K562 (cell line): ENCODE results near the gene ADGRG1. TPM values are rescaled to one million over a fixed set of nuclear protein-coding genes. Genes with fewer than 3 reads are reported as not detected.

Experiments
- CBX1 ChIP-seq: sonication (generic); IDR thresholded peaks from 2 replicates; pipeline ENCODE4 v1.6.1; 2016; ENCODE audit warnings: antibody characterized with exemption, low read depth, mild to moderate bottlenecking
- CCAR2 ChIP-seq: fragments of 200-400 bp; formaldehyde crosslinking; IDR thresholded peaks from 2 replicates; pipeline ENCODE4 v1.6.1; 2017; ENCODE audit warnings: mild to moderate bottlenecking, low read depth, low read length
- ERF ChIP-seq: fragments of 450-650 bp; formaldehyde crosslinking; IDR thresholded peaks from 2 replicates; pipeline ENCODE4 v1.4.0; 2020; ENCODE audit warnings: mild to moderate bottlenecking, mixed read lengths
- HBP1 ChIP-seq: fragments of 450-650 bp; formaldehyde crosslinking; IDR thresholded peaks from 2 replicates; pipeline ENCODE4 v1.4.0; 2022; ENCODE audit warnings: missing genetic modification characterization
- KDM4B ChIP-seq, 2 experiments: fragments of 450-650 bp in 1 of 2; sonication (generic) in 1 of 2; IDR thresholded peaks; 2 replicates each; pipeline ENCODE4 v1.6.1; 2016 to 2017; ENCODE audit warnings: borderline replicate concordance in 2 of 2, antibody characterized with exemption in 1 of 2, low read depth in 1 of 2, mild to moderate bottlenecking in 1 of 2
- LARP7 ChIP-seq: fragments of 450-650 bp; IDR thresholded peaks from 2 replicates; pipeline ENCODE4 v1.6.1; 2016
- NCOR1 ChIP-seq: fragments of 450-650 bp; IDR thresholded peaks from 2 replicates; pipeline ENCODE4 v1.6.1; 2016; ENCODE audit warnings: mild to moderate bottlenecking, moderate library complexity
- POLR2H ChIP-seq: IDR thresholded peaks from 2 replicates; pipeline ENCODE4 v1.6.1; 2016; ENCODE audit warnings: missing genetic modification characterization, low read depth, mild to moderate bottlenecking, control low read depth, missing compliant biosample characterization, moderate library complexity
- SIN3A ChIP-seq, 2 experiments: fragments of 150-350 bp in 1 of 2; IDR thresholded peaks; 2 replicates each; pipeline ENCODE4 v1.6.1; 2011 to 2016; ENCODE audit warnings: borderline replicate concordance in 2 of 2, low read depth in 2 of 2, low read length in 2 of 2, mild to moderate bottlenecking in 2 of 2, moderate library complexity in 2 of 2; ENCODE audit not compliant: control insufficient read depth in 1 of 2
- SRF ChIP-seq, 2 experiments: fragments of 250-450, 450-650 bp in 1 of 2; sonication (Bioruptor Pico) in 1 of 2; sonication (generic) in 1 of 2; formaldehyde crosslinking; IDR thresholded peaks; 2 replicates each; pipeline versions ENCODE4 v1.5.0 to v1.5.1; 2020 to 2022; ENCODE audit warnings: mild to moderate bottlenecking in 1 of 2, missing genetic modification reagents in 1 of 2
- TEAD4 ChIP-seq, 2 experiments: sonication (generic) in 1 of 2; formaldehyde crosslinking in 1 of 2; IDR thresholded peaks; 2 replicates each; pipeline versions ENCODE4 v1.6.1 to v1.8.0; 2012 to 2022; ENCODE audit warnings: borderline replicate concordance in 1 of 2, inconsistent platforms in 1 of 2, low read length in 1 of 2, mild to moderate bottlenecking in 1 of 2, missing genetic modification reagents in 1 of 2
- THRB ChIP-seq: fragments of 450-650 bp; formaldehyde crosslinking; conservative IDR thresholded peaks from 2 replicates; pipeline ENCODE4 v1.4.0; 2022; ENCODE audit warnings: mild to moderate bottlenecking, missing genetic modification characterization
- WHSC1 ChIP-seq: IDR thresholded peaks from one replicate; pipeline ENCODE4 v1.6.1; 2012; ENCODE audit warnings: low read length, control low read depth, inconsistent platforms
- polyA plus RNA-seq, 8 experiments: library from polyadenylated mRNA; depleted of rRNA in 4 of 8; stranded (reverse) in 5 of 8; unstranded in 3 of 8; fragments of >200 nt; fragmentation: Nextera tagmentation in 2 of 8; fragmentation: Illumina TruSeq in 1 of 8; extraction: Ambion mirVana in 2 of 8; extraction: Trizol in 1 of 8; gene quantifications; 2 replicates each; pipeline versions ENCODE4 v1.2.1 to v1.2.3, GENCODE V29; 2011 to 2014; ENCODE audit warnings: inconsistent platforms in 1 of 8, missing spikeins in 1 of 8
- total RNA-seq, 7 experiments: library from RNA; depleted of rRNA in 6 of 7; stranded (reverse); fragments of >200 nt in 6 of 7; fragmentation: Illumina TruSeq in 2 of 7; extraction: Trizol in 2 of 7; gene quantifications; 2 replicates each; pipeline versions ENCODE4 v1.2.1 to v1.2.3, GENCODE V29; 2011 to 2021; ENCODE audit warnings: low replicate concordance in 1 of 7
- TF ChIP-seq, protein P1 (sequence below), 2 experiments: fragments of 450-650 bp; IDR thresholded peaks; 2 replicates each; pipeline ENCODE4 v1.6.1; 2016; ENCODE audit warnings: mild to moderate bottlenecking in 2 of 2, borderline replicate concordance in 1 of 2, low read depth in 1 of 2, moderate library complexity in 1 of 2

The ADGRG1 gene
- total and polyA plus RNA-seq, 9 of the 15 experiments (the other 6 are each of a cell fraction or from before 2014, with no cell fraction given) = 0.04 to 0.31 (median 0.16) TPM; not detected in 6

- peak; percentile 97 for TF ChIP-seq HBP1 (CRISPR knock-in tag)
- TF ChIP-seq CBX1 = peak; percentile 99
- TF ChIP-seq SIN3A (IDR thresholded peaks at IDR 0.05; ENCODE audit: borderline replicate concordance in 2 of 2, control insufficient read depth in 1 of 2, low read depth in 2 of 2, low read length in 2 of 2) = peak in 1 of 2 experiments; percentile 77; a peak in 1 of 4 replicates
- peak; percentile 99 for TF ChIP-seq CCAR2
- TF ChIP-seq NCOR1 = peak; percentile 39; the same call in 1 of the 2 replicates
- TF ChIP-seq SRF (CRISPR knock-in tag; IDR thresholded peaks at IDR 0.05) = peak in 1 of 2 experiments; percentile 76; a peak in 1 of 4 replicates
- no peak for TF ChIP-seq WHSC1
- TF ChIP-seq, protein P1, sequence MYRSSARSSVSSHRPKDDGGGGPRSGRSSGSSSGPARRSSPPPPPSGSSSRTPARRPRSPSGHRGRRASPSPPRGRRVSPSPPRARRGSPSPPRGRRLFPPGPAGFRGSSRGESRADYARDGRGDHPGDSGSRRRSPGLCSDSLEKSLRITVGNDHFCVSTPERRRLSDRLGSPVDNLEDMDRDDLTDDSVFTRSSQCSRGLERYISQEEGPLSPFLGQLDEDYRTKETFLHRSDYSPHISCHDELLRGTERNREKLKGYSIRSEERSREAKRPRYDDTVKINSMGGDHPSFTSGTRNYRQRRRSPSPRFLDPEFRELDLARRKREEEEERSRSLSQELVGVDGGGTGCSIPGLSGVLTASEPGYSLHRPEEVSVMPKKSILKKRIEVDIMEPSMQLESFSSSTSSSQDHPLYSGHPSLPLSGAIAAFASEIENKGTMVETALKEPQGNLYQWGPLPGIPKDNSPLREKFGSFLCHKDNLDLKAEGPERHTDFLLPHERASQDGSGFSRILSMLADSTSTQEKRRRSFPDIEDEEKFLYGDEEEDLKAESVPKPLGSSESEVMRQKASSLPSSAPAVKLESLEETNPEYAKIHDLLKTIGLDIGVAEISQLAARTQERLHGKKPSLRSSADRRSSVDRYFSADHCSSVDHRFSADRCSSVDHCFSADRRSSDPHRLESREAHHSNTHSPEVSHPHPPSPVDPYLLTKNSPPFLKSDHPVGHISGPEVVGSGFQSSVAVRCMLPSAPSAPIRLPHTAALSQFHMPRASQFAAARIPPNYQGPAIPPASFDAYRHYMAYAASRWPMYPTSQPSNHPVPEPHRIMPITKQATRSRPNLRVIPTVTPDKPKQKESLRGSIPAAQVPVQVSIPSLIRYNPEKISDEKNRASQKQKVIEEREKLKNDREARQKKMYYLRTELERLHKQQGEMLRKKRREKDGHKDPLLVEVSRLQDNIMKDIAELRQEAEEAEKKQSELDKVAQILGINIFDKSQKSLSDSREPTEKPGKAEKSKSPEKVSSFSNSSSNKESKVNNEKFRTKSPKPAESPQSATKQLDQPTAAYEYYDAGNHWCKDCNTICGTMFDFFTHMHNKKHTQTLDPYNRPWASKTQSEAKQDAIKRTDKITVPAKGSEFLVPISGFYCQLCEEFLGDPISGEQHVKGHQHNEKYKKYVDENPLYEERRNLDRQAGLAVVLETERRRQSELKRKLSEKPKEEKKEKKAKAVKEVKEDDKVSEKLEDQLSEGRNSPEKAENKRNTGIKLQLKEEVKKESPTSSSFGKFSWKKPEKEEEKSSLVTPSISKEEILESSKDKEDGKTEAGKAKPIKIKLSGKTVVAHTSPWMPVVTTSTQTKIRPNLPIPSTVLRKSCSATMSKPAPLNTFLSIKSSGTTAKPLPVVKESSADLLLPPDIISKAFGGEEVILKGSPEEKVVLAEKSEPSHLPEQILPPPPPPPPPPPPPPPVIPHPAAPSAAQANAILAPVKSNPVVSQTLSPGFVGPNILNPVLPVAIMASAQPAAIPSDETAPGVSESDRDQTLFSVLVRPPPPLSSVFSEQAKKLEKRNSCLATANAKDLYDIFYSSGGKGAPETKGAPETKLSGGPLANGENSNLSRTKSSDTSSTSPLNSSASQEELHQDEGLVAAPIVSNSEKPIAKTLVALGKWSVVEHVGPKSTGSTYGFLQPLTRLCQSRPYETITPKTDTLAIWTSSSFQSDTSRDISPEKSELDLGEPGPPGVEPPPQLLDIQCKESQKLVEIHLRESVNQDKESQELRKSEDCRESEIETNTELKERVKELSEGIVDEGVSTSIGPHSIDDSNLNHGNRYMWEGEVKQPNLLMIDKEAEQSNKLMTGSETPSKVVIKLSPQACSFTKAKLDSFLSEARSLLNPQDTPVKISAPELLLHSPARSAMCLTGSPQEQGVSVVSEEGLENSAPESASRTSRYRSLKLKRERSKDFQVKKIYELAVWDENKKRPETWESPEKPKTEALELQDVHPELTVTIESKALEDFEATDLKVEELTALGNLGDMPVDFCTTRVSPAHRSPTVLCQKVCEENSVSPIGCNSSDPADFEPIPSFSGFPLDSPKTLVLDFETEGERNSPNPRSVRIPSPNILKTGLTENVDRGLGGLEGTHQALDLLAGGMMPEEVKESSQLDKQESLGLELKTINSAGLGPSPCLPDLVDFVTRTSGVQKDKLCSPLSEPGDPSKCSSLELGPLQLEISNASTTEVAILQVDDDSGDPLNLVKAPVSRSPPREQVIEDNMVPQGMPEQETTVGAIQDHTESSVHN (IDR thresholded peaks at IDR 0.05; ENCODE audit: borderline replicate concordance in 1 of 2, low read depth in 1 of 2) = peak in 1 of 2 experiments; percentile 55; a peak in 1 of 4 replicates
- peak in 1 of 2 experiments; percentile 94; a peak in 2 of 4 replicates for TF ChIP-seq KDM4B (IDR thresholded peaks at IDR 0.05; ENCODE audit: borderline replicate concordance in 2 of 2, low read depth in 1 of 2)
- 0 out of 2 replicates have a peak, but pooled peaks have one; percentile 23 for TF ChIP-seq LARP7
- peak; percentile 96 for TF ChIP-seq THRB (CRISPR knock-in tag)
- peak; percentile 89 for TF ChIP-seq POLR2H (tag)
- TF ChIP-seq ERF = 0 out of 2 replicates have a peak, but pooled peaks have one; percentile 41
- TF ChIP-seq TEAD4 (IDR thresholded peaks at IDR 0.05; ENCODE audit: low read length) = peak; percentile 75
- no peak for TF ChIP-seq TEAD4 (CRISPR knock-in tag; IDR thresholded peaks at IDR 0.05; ENCODE audit: borderline replicate concordance)
These were observed 54.6 kb downstream of the ADGRG1 start (continued) for GRCh38 chr16:57682809-57683635.
